Measurements from ENCODE around the gene S100A4.

The S100A4 gene

DNA sequence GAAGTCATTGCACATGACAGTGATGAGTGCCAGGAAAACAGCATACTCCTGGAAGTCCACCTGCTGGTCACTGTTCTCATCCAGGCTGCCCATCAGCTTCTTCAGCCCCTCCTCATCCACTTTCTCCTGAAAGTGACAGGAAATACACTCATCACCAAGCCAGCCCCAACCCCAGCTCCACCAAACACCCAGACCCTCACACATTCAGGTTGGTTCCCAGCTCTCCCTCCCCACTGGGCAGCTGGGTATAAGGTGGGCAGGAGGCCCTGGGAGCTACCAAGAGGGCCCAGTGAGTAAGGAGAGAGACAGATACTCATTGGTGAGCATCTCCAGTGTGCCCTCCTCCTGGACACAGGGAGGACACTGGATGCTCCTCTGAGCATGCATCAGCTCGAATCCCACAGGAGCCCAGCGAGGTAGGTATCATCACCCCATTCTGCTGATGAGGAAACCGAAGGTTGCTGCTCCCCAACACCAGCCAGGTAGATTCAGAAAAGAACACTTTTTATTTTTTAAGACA is 15.9 kb upstream of the S100A4 start:
- Mint-ChIP-seq H3K27me3 (no peaks in the 10 kb centered on the region), H3K9me3 (no peaks in the 10 kb centered on the region), H3K27ac (no peak overlapping the region), H3K36me3 (no peaks in the 10 kb centered on the region), H3K4me1 (peaks cover 9% of the 10 kb centered on the region), H3K4me3 (no peak overlapping the region)
- ATAC-seq (ENCODE audit: low read depth) (no peak), DNase-seq (ENCODE audit: low spot score in 2 of 2) (no peak)

DNA sequence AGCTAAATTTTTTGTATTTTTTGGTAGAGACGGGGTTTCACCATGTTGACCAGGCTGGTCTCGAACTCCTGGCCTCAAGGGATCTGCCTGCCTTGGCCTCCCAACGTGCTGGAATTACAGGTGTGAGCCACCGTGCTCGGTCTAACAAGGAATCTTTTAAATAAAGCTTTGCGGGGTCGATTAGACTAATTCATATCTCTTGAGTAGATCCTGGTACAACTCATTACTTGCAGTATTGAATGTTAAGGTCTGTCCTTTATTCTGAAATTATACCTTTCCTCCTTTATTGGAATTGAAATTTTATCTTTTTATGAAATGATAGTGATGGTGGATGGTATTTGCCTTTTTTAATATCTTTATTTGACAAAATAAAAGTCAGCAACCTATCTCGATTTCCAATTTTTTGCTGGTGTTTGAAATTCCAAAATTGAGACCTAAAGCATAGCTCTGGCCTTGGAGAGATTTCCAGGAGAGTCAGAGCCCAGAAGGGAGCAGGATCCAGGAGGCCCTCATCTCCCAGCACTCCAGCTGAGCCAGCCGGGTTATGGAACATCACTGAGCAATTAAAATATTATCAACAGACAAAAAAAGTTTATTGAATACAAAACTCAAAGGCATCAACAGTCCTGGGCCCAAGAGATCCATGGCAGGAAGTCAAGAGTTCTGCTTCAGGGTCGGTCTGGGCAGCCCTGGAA is 15.3 kb upstream of the S100A4 start:
- no peak for ATAC-seq (ENCODE audit: low read depth)
- no peak overlapping the region for H3K27ac Mint-ChIP-seq
- no peak overlapping the region for H3K4me3 Mint-ChIP-seq

DNA sequence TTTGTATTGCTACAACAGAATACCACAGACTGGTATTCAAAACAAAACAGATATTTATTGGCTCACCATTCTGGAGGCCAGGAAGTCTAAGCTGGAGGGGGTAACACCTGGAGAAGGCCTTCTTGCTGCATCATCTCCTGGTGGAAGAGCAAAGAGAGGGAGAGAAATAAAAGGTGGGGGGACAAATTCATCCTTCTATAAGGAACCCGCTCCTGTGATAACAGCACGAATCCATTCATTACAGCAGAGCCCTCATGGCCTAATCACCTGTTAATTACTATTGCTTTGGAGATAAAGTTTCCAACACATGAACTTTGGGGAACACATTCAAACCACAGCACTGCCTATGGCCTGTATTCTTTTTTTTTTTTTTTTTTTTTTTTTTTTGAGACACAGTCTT is 14.6 kb upstream of the S100A4 start:
- no peaks in the 10 kb centered on the region for H3K27me3 Mint-ChIP-seq
- H3K27ac Mint-ChIP-seq, result no peak overlapping the region
- H3K9me3 Mint-ChIP-seq, result no peaks in the 10 kb centered on the region
- ATAC-seq (ENCODE audit: low read depth), result no peak
- DNase-seq (ENCODE audit: low spot score in 2 of 2), result no peak
- no peaks in the 10 kb centered on the region for H3K36me3 Mint-ChIP-seq
- no peak overlapping the region for H3K4me3 Mint-ChIP-seq
- H3K4me1 Mint-ChIP-seq, result peaks cover 3% of the 10 kb centered on the region

More for the DNA sequence above, 15.3 kb upstream of the S100A4 start:
- H3K36me3 Mint-ChIP-seq, result no peaks in the 10 kb centered on the region
- no peak for DNase-seq (ENCODE audit: low spot score in 2 of 2)
- no peaks in the 10 kb centered on the region for H3K9me3 Mint-ChIP-seq
- no peaks in the 10 kb centered on the region for H3K27me3 Mint-ChIP-seq
- peaks cover 7% of the 10 kb centered on the region for H3K4me1 Mint-ChIP-seq

DNA sequence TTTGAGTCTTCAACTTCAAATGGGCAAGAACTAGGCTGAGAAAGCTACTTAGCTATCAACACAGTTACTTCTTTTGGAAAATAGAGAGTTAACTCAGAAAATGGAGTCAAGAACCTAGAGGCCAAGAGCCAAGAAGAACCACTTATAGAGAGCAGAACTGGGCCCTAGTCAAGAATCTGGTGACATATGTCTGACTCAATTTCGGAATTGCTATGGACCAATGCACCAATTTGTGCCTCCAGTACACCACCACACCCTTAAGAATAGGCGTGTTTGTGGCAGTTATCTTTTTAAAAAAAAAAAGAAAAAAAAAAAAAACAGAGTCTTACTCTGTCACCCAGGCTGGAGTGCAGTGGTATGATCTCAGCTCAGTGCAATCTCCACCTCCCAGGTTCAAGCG is 12.3 kb upstream of the S100A4 start:
- H3K27ac Mint-ChIP-seq, result no peak overlapping the region
- no peaks in the 10 kb centered on the region for H3K9me3 Mint-ChIP-seq
- H3K4me1 Mint-ChIP-seq, result peaks cover 3% of the 10 kb centered on the region

DNA sequence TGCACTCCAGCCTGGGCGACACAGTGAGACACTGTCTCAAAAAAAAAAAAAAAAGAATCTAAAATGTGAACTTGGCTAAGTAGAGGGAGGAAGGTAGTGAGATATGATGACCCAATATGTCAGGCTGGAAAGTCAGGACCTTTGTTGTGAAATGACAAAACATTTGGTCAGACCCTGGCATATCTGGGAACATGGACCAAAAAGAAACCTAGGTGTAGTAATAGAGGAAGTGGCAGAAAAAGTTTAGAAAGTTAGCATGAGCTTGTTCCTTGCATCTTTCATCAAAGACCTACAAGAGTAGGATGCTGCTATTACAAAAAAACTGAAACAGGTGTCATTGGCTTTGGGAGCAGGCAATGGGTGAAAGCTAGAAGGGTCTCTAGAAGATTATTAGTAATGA is 10.7 kb upstream of the S100A4 start:
- Mint-ChIP-seq H3K9me3 (no peaks in the 10 kb centered on the region), H3K4me1 (peaks cover 3% of the 10 kb centered on the region), H3K4me3 (no peak overlapping the region), H3K27ac (no peak overlapping the region), H3K27me3 (no peaks in the 10 kb centered on the region), H3K36me3 (no peaks in the 10 kb centered on the region)
- ATAC-seq (ENCODE audit: low read depth), result no peak
- DNase-seq (ENCODE audit: low spot score in 2 of 2), result no peak

More for the DNA sequence above, 12.3 kb upstream of the S100A4 start:
- H3K4me3 Mint-ChIP-seq, result no peak overlapping the region
- H3K27me3 Mint-ChIP-seq, result no peaks in the 10 kb centered on the region
- no peak for DNase-seq (ENCODE audit: low spot score in 2 of 2)
- no peaks in the 10 kb centered on the region for H3K36me3 Mint-ChIP-seq
- ATAC-seq (ENCODE audit: low read depth), result no peak

DNA sequence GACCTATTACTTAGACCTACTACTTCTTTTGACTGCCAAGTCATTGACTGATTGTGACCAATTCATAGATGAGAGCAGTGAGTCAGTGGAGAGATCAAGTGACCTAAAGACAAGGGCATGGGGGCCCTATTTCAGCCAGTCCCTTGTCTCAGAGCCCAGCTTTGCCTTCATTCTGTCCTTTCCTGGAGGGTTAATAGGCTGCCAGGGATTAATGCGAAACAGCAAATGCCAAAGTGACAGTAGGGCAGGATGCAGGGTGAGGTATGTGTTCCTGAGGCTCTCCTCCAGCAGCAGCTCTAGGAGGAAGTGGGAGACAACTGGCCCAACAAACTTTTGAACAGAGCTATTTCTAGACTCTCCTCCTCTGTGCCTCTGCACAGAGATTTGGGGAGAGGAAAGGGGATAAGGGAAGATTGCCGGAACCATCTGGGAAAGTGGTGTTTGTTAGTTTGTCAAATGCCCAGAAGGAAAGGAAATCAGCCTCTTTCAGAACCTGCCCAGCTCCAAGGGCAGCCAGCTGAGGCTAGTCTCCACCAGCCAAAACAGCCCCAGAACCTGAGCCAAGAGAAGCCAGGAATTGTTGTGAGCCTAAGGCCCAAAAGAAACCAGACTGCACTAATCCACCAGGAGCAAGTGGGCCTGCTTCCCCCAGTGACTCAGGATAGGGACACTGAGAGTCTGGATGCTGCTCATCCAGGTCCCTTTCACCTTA is 8.4 kb upstream of the S100A4 start:
- no peak overlapping the region for H3K27ac Mint-ChIP-seq
- no peaks in the 10 kb centered on the region for H3K9me3 Mint-ChIP-seq
- H3K27me3 Mint-ChIP-seq, result peaks cover 2% of the 10 kb centered on the region
- peaks cover 3% of the 10 kb centered on the region for H3K4me1 Mint-ChIP-seq
- DNase-seq (ENCODE audit: low spot score in 2 of 2) (no peak), ATAC-seq (ENCODE audit: low read depth) (no peak)
- no peak overlapping the region for H3K4me3 Mint-ChIP-seq
- H3K36me3 Mint-ChIP-seq, result no peaks in the 10 kb centered on the region

DNA sequence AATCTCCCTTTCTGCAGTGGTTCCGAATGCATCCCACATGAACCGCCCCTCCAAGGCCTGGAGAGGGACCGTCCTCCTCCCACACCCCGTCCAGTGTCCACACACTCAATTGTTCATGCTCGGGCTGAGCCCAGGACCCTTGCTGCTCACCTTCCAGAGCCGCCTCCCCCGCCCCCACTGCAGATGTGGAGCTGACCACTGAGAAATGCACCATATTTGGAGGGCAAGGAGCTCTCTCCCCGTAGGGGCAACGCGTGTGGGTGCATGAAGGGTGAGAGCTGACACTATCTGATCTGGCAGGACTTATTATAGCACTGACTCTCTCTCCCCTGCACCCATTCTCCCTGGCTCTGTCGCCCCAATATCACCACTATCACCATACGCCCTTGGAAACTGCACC is 7.5 kb upstream of the S100A4 start:
- Mint-ChIP-seq H3K4me3 (no peak overlapping the region), H3K27ac (no peak overlapping the region), H3K36me3 (no peaks in the 10 kb centered on the region), H3K9me3 (no peaks in the 10 kb centered on the region), H3K4me1 (peaks cover 3% of the 10 kb centered on the region), H3K27me3 (peaks cover 2% of the 10 kb centered on the region)
- DNase-seq (ENCODE audit: low spot score in 2 of 2) (no peak), ATAC-seq (ENCODE audit: low read depth) (no peak)

DNA sequence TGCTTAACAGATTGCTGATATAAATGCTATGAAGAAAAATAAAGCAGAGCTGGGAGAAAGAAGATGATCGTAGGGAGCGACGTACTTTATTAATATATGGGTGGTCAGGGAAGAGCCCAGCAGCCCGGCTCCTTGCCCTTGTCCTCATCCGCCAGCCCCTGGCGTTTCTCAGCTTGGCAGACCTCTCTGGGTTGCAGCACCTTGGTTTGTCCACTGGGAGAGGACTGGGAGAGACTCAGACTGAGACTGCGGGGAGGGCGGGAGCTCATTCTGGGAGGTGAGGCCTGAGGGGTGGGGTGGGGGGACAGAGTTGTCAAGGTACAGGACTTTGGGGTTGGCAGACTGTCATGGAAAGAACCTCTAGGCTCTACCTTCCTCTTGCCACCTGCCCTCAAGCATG is 6.7 kb upstream of the S100A4 start:
- Mint-ChIP-seq H3K4me3 (no peak overlapping the region), H3K4me1 (peaks cover 3% of the 10 kb centered on the region), H3K36me3 (no peaks in the 10 kb centered on the region), H3K27me3 (peaks cover 2% of the 10 kb centered on the region), H3K27ac (no peak overlapping the region), H3K9me3 (no peaks in the 10 kb centered on the region)
- no peak for ATAC-seq (ENCODE audit: low read depth)
- no peak for DNase-seq (ENCODE audit: low spot score in 2 of 2)

DNA sequence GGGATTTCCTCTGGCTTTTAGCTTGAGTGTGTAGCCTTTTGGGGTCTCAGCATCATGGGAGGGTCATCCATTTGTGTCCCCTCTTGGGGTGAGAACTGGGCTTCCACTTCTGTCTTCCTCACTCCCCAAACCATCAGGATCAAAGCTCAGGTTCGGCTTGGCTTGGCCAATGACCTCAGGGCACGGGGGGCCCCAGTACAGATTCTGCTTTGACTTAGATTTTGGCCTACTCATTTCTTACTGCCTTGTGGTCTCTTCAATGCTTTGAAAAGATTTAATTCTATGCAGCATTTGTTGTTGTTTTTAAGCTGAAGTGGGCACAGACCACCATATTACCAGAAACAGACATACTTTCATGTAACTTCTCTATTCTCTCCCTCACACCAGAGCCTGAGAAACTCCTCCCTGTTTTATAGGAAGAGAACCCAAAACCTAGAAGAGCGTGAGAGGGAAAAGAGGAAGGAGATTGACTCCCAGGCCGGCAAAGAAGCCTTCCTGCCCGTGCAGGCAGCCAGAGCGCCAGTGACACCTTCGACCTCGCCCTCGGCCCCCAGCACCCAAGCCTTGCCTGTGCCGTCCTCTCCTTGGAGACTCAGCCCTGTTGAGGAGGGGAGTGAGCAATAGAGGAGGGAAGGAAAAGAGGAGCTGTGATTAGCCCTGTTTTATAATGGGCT is 5.4 kb upstream of the S100A4 start:
- no peak for ATAC-seq (ENCODE audit: low read depth)
- H3K27ac Mint-ChIP-seq, result no peak overlapping the region
- no peaks in the 10 kb centered on the region for H3K9me3 Mint-ChIP-seq
- DNase-seq (ENCODE audit: low spot score in 2 of 2), result no peak
- no peaks in the 10 kb centered on the region for H3K36me3 Mint-ChIP-seq
- peaks cover 5% of the 10 kb centered on the region for H3K4me1 Mint-ChIP-seq
- no peak overlapping the region for H3K4me3 Mint-ChIP-seq
- H3K27me3 Mint-ChIP-seq, result peaks cover 2% of the 10 kb centered on the region

DNA sequence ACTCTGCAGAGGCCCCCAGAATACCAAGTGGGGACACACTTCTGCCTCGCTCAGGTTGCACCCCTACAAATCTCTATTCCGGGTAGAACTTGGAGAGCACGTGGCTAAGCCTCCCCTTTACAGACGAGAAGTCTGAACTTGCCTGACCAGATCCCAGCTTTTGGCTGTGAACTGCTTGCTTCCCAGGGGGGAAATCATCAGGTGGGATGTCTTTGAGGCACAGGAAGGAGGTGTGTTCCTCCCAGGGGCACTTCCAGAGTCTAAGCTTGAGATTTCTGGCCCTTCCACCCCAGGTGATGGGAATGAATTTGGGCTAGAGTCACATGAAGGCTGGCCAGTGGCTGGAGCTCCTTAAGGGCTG is 4.8 kb upstream of the S100A4 start:
- DNase-seq (ENCODE audit: low spot score in 2 of 2) (no peak), ATAC-seq (ENCODE audit: low read depth) (no peak)
- H3K4me3 Mint-ChIP-seq, result no peak overlapping the region
- no peaks in the 10 kb centered on the region for H3K36me3 Mint-ChIP-seq
- peaks cover 2% of the 10 kb centered on the region for H3K27me3 Mint-ChIP-seq
- H3K4me1 Mint-ChIP-seq, result peaks cover 11% of the 10 kb centered on the region
- no peak overlapping the region for H3K27ac Mint-ChIP-seq
- no peaks in the 10 kb centered on the region for H3K9me3 Mint-ChIP-seq

DNA sequence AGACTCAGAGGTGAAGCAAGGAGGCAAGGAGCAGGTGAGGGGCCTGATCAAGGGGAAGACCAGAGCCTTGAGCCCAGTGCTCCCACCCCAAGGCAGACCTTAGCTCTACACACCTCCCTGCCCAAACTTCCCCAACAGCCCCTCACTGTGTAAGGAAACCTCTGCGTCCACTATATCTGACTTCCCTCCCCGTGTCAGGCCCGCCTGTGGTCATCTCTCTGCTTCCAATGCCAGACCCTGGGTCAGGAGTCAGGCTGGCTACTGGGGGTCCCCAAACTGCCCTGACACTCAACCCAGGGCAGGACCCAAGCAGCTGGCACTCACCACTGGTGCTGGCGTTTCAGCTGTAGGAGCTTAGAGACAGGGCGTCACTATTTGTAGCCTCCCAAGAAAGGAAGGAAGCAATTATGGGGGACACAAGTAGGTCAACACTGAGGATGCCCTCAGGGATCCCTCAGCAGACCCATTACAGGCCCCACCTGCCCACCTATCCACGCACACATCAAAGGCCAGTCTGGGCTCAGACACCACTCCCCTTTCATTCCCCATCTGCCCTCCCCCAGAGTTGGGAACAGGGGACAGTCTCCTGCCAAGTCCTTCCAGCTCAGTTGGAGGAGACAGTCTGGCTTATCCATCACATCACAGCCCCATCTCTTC is 4.3 kb upstream of the S100A4 start:
- no peaks in the 10 kb centered on the region for H3K36me3 Mint-ChIP-seq
- ATAC-seq (ENCODE audit: low read depth), result no peak
- H3K4me1 Mint-ChIP-seq, result peaks cover 16% of the 10 kb centered on the region
- peaks cover 2% of the 10 kb centered on the region for H3K27me3 Mint-ChIP-seq
- no peak overlapping the region for H3K27ac Mint-ChIP-seq
- H3K4me3 Mint-ChIP-seq, result no peak overlapping the region
- no peaks in the 10 kb centered on the region for H3K9me3 Mint-ChIP-seq
- DNase-seq (ENCODE audit: low spot score in 2 of 2), result no peak

DNA sequence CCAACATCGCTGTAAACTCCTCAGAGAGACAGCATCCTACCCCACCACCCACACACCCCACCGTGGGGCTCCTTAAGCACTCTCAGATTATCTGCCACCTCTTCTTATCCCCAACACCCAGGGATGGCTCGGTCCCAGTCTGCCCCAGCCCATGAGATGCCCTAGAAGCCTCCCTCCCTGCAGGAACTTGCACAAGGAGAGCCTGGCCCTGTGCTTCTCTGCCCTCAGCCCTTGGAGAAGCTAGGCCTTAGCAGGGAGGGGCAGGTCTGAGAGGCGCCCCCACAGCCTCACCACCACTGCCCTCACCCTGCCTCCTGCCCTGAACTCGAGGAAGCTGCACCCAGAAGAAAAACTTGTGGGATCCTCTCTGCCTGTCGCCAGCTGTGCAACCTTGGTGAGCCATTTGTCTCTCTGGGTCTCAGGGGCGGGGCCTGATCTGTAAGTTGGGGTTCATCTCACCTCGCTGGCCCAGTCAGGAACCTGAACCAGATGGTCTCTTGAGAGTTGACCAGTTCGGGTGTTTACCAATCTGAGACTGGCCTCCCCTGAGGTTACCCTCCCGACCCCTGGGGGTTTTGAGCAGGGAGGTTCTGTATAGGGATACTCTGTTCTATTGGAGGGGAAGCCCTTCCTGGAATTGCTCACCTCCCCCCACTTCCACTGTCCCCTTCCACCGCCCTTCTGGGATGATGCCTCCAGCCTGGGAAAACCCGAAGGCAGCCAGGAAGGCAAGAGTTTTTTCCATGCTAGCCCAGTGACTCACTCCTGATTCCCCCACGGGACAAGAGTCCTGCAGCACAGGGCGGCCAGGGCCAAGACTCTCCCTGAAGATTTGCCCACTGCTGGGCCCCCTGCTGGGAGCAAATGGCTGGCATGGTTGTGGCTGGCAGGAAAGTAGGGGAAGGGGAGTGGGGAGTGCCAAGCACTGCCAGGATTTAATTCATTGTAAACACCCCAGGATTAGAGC is 3.4 kb upstream of the S100A4 start, which contains the start of gene S100A3:
Gene S100A3, minus strand, starts transcription at position 537 of the 967 bp plus-strand sequence. CDS start 773 bp downstream, outside the sequence.
- Mint-ChIP-seq H3K9me3 (no peaks in the 10 kb centered on the region), H3K4me3 (no peak within 1 kb of the TSS), H3K36me3 (peaks cover 2% of the 10 kb centered on the region), H3K4me1 (peaks cover 24% of the 10 kb centered on the region), H3K27me3 (peaks cover 2% of the 10 kb centered on the region), H3K27ac (no peak within 1 kb of the TSS)
- ATAC-seq (ENCODE audit: low read depth), result no peak
- no peak for DNase-seq (ENCODE audit: low spot score in 2 of 2)

Measured in memory B cell (primary cell).